HL-60/S4 treated with retinoic acid at 250 ng/mL for 4 days and 3 days (cell line): ENCODE measurements around the gene HOXA2.

Experiments used
- in situ Hi-C: fragments of 300-500 bp; cut with MboI; formaldehyde crosslinking; loops from 2 replicates; pipeline ENCODE4 v1.7.0; 2022; ENCODE audit warnings: low sequenced_read_pairs

The HOXA2 gene

GRCh38 chr7:27112955-27113949 is 10.8 kb upstream of the HOXA2 start:
- in situ Hi-C loops = no loop called here

GRCh38 chr7:27112361-27112760 is 9.9 kb upstream of the HOXA2 start:
- in situ Hi-C loops = no loop called here

- in situ Hi-C loops = no loop called here
These were observed 9.3 kb upstream of the HOXA2 start for GRCh38 chr7:27111751-27112277.

- in situ Hi-C loops = no loop called here
These were observed 8.7 kb upstream of the HOXA2 start for GRCh38 chr7:27111042-27111750.

GRCh38 chr7:27110186-27111031 is 7.9 kb upstream of the HOXA2 start:
- in situ Hi-C loops = no loop called here

GRCh38 chr7:27109466-27110185 is 7.1 kb upstream of the HOXA2 start:
- in situ Hi-C loops = no loop called here

- in situ Hi-C loops = no loop called here
These were observed 6.1 kb upstream of the HOXA2 start for GRCh38 chr7:27108390-27109127.

GRCh38 chr7:27107391-27108381 is 5.2 kb upstream of the HOXA2 start:
- in situ Hi-C loops = no loop called here

- in situ Hi-C loops = no loop called here
These were observed 4.4 kb upstream of the HOXA2 start for GRCh38 chr7:27106901-27107240.

- in situ Hi-C loops = no loop called here
These were observed 3.9 kb upstream of the HOXA2 start for GRCh38 chr7:27106181-27106900.

- in situ Hi-C loops = no loop called here
These were observed 3.0 kb upstream of the HOXA2 start for GRCh38 chr7:27105301-27106031.

GRCh38 chr7:27104341-27105058 is 2.0 kb upstream of the HOXA2 start:
- in situ Hi-C loops = no loop called here

GRCh38 chr7:27103489-27104226 is 1.2 kb upstream of the HOXA2 start:
- in situ Hi-C loops = no loop called here

- in situ Hi-C loops = no loop called here
These were observed 414 bp downstream of the HOXA2 start for GRCh38 chr7:27101957-27102580.
